ENCODE data around the gene LCP1. TPM values are rescaled to one million over a fixed set of nuclear protein-coding genes. Genes with fewer than 3 reads are reported as not detected.

Gene LCP1
- total RNA-seq, 2 experiments from 2014 or later: 266 to 276 TPM

GRCh38 chr13:46170268-46170667 is 11.7 kb downstream of the LCP1 start:
- Histone ChIP-seq H3K27ac (ENCODE audit: low read depth in 1 of 2, low read length in 2 of 2) (peak overlapping the region; percentile 68 to 73), H3K27me3 (ENCODE audit: control insufficient read depth in 1 of 2, insufficient read depth in 2 of 2, low read length in 2 of 2) (no peaks in the 10 kb centered on the region), H3K4me3 (ENCODE audit: low read length) (peak overlapping the region; percentile 19), H3K4me1 (ENCODE audit: insufficient read depth, low read length) (peaks cover 87% of the 10 kb centered on the region), H3K36me3 (ENCODE audit: insufficient read depth, low read length) (peaks cover 22% of the 10 kb centered on the region), H3K9me3 (ENCODE audit: control insufficient read depth in 1 of 2, insufficient read depth in 1 of 2, low read length in 2 of 2) (no peaks in the 10 kb centered on the region)
- H3K9me3 Mint-ChIP-seq: no peaks in the 10 kb centered on the region
- no peak for ATAC-seq (ENCODE audit: poor library complexity)
- no peaks in the 10 kb centered on the region for H3K27me3 Mint-ChIP-seq
- H3K27ac Mint-ChIP-seq: peak overlapping the region; percentile 98
- POLR2A ChIA-PET: interaction anchor here (1.0 to 15.5 kb wide), 7 partner anchors 10 to 151 kb away, joined by 4 to 217 read pairs (median 7); partner anchors contain the start of genes LCP1 and LRRC63
- peaks cover 99% of the 10 kb centered on the region for H3K4me1 Mint-ChIP-seq (ENCODE audit: low read depth)
- CTCF ChIA-PET: interaction anchor here (0.6 to 5.9 kb wide), 3 partner anchors 9 to 479 kb away, joined by 3 to 70 read pairs (median 9); no protein-coding TSS in a partner anchor
- DNase-seq: peak in 2 of 14 experiments; percentile 57 to 58
- peak overlapping the region; percentile 83 for H3K4me3 Mint-ChIP-seq
- TF ChIP-seq CTCF (IDR thresholded peaks at IDR 0.05): no peak
- intact Hi-C loops (cut with DNase I, micrococcal nuclease): loop anchor here in 1 of 2 experiments (2.0 to 5.0 kb wide), 2 partner anchors 15 to 118 kb away; partner anchors contain the start of gene ZC3H13
- peaks cover 69% of the 10 kb centered on the region for H3K36me3 Mint-ChIP-seq (ENCODE audit: low read depth)

GRCh38 chr13:46169758-46170157 is 12.2 kb downstream of the LCP1 start:
- POLR2A ChIA-PET: interaction anchor here (1.4 to 15.5 kb wide), 5 partner anchors 9 to 152 kb away, joined by 4 to 217 read pairs (median 9); partner anchors contain the start of gene LCP1
- H3K4me3 ChIP-seq (ENCODE audit: low read length): peak overlapping the region; percentile 19
- no peaks in the 10 kb centered on the region for H3K9me3 ChIP-seq (ENCODE audit: control insufficient read depth in 1 of 2, insufficient read depth in 1 of 2, low read length in 2 of 2)
- ATAC-seq (ENCODE audit: poor library complexity) (no peak), DNase-seq (peak in 1 of 14 experiments; percentile 48)
- no peaks in the 10 kb centered on the region for H3K27me3 ChIP-seq (ENCODE audit: control insufficient read depth in 1 of 2, insufficient read depth in 2 of 2, low read length in 2 of 2)
- peaks cover 22% of the 10 kb centered on the region for H3K36me3 ChIP-seq (ENCODE audit: insufficient read depth, low read length)
- TF ChIP-seq CTCF (IDR thresholded peaks at IDR 0.05): no peak
- H3K4me3 Mint-ChIP-seq: peak overlapping the region; percentile 83
- H3K36me3 Mint-ChIP-seq (ENCODE audit: low read depth): peaks cover 66% of the 10 kb centered on the region
- H3K27me3 Mint-ChIP-seq: no peaks in the 10 kb centered on the region
- peak overlapping the region; percentile 98 for H3K27ac Mint-ChIP-seq
- CTCF ChIA-PET: interaction anchor here (0.6 to 5.9 kb wide), 3 partner anchors 10 to 480 kb away, joined by 3 to 70 read pairs (median 9); no protein-coding TSS in a partner anchor
- no peaks in the 10 kb centered on the region for H3K9me3 Mint-ChIP-seq
- H3K4me1 Mint-ChIP-seq (ENCODE audit: low read depth): peaks cover 97% of the 10 kb centered on the region
- intact Hi-C loops (cut with DNase I, micrococcal nuclease): loop anchor here in 1 of 2 experiments (2.0 to 10.0 kb wide), 3 partner anchors 15 to 117 kb away; partner anchors contain the start of genes LRRC63 and ZC3H13
- peak overlapping the region; percentile 68 to 73 for H3K27ac ChIP-seq (ENCODE audit: low read depth in 1 of 2, low read length in 2 of 2)
- peaks cover 87% of the 10 kb centered on the region for H3K4me1 ChIP-seq (ENCODE audit: insufficient read depth, low read length)

GRCh38 chr13:46168783-46169182 is 13.2 kb downstream of the LCP1 start:
- intact Hi-C loops (cut with DNase I, micrococcal nuclease): loop anchor here in 1 of 2 experiments (10.0 kb wide), 1 partner anchor 46 kb away; the partner anchor contains the start of gene LRRC63
- no peak for TF ChIP-seq CTCF (IDR thresholded peaks at IDR 0.05)
- no peaks in the 10 kb centered on the region for H3K27me3 Mint-ChIP-seq
- ChIA-PET CTCF (interaction anchor here (1.2 to 5.9 kb wide), 3 partner anchors 9 to 14 kb away, joined by 4 to 70 read pairs (median 5); partner anchors contain the start of gene LCP1), POLR2A (interaction anchor here (2.5 to 15.5 kb wide), 4 partner anchors 8 to 152 kb away, joined by 7 to 217 read pairs (median 94); partner anchors contain the start of gene LCP1)
- Histone ChIP-seq H3K27ac (ENCODE audit: low read depth in 1 of 2, low read length in 2 of 2) (peak overlapping the region; percentile 68 to 73), H3K9me3 (ENCODE audit: control insufficient read depth in 1 of 2, insufficient read depth in 1 of 2, low read length in 2 of 2) (no peaks in the 10 kb centered on the region), H3K4me1 (ENCODE audit: insufficient read depth, low read length) (peaks cover 85% of the 10 kb centered on the region), H3K27me3 (ENCODE audit: control insufficient read depth in 1 of 2, insufficient read depth in 2 of 2, low read length in 2 of 2) (no peaks in the 10 kb centered on the region), H3K4me3 (ENCODE audit: low read length) (peak overlapping the region; percentile 4), H3K36me3 (ENCODE audit: insufficient read depth, low read length) (peaks cover 29% of the 10 kb centered on the region)
- ATAC-seq (ENCODE audit: poor library complexity) (no peak), DNase-seq (peak in 1 of 14 experiments; percentile 52)
- H3K9me3 Mint-ChIP-seq: no peaks in the 10 kb centered on the region
- peak overlapping the region; percentile 98 for H3K27ac Mint-ChIP-seq
- H3K36me3 Mint-ChIP-seq (ENCODE audit: low read depth): peaks cover 74% of the 10 kb centered on the region
- H3K4me3 Mint-ChIP-seq: peak overlapping the region; percentile 83
- peaks cover 97% of the 10 kb centered on the region for H3K4me1 Mint-ChIP-seq (ENCODE audit: low read depth)

Data from CD4-positive, alpha-beta T cell (primary cell).